Progenitor cell of endocrine pancreas (in vitro differentiated cells): Measurements from ENCODE around the gene MON2. TPM values are rescaled to one million over a fixed set of nuclear protein-coding genes. Genes with fewer than 3 reads are reported as not detected.

Source experiments
- DNase-seq: peaks from one replicate; pipeline ENCODE4 v3.0.0; 2021; ENCODE audit warnings: low spot score; ENCODE audit not compliant: unreplicated experiment
- H3K27ac Mint-ChIP-seq: 2 replicates; pipeline ENCODE4 v1.8.0; 2021; ENCODE audit warnings: mild to moderate bottlenecking, moderate library complexity, mixed read lengths
- H3K27me3 Mint-ChIP-seq: 2 replicates; pipeline ENCODE4 v1.8.0; 2021; ENCODE audit warnings: mixed read lengths
- H3K36me3 Mint-ChIP-seq: 2 replicates; pipeline ENCODE4 v1.8.0; 2022; ENCODE audit warnings: mixed read lengths; ENCODE audit not compliant: insufficient read depth
- H3K4me1 Mint-ChIP-seq: 2 replicates; pipeline ENCODE4 v1.8.0; 2021; ENCODE audit warnings: low read depth, mixed read lengths
- H3K4me3 Mint-ChIP-seq: 2 replicates; pipeline ENCODE4 v1.8.0; 2021; ENCODE audit warnings: low read depth, mild to moderate bottlenecking, moderate library complexity, mixed read lengths
- H3K9me3 Mint-ChIP-seq: 2 replicates; pipeline ENCODE4 v1.8.0; 2021; ENCODE audit warnings: low read depth, mixed read lengths
- long read RNA-seq: library from polyadenylated mRNA; unstranded; transcript quantifications from one replicate; pipeline ENCODE4 v2.0.0, GENCODE V29; 2020
- total RNA-seq: library from RNA; stranded (reverse); gene quantifications from 2 replicates; pipeline ENCODE4 v1.2.1, GENCODE V29; 2021
- TF ChIP-seq, protein P1 (sequence below): fragments of 200-600 bp; sonication (generic); IDR thresholded peaks from one replicate; pipeline ENCODE4 v1.5.0; 2021; ENCODE audit warnings: antibody characterized with exemption, mild to moderate bottlenecking; ENCODE audit not compliant: unreplicated experiment

Gene MON2, protein sequence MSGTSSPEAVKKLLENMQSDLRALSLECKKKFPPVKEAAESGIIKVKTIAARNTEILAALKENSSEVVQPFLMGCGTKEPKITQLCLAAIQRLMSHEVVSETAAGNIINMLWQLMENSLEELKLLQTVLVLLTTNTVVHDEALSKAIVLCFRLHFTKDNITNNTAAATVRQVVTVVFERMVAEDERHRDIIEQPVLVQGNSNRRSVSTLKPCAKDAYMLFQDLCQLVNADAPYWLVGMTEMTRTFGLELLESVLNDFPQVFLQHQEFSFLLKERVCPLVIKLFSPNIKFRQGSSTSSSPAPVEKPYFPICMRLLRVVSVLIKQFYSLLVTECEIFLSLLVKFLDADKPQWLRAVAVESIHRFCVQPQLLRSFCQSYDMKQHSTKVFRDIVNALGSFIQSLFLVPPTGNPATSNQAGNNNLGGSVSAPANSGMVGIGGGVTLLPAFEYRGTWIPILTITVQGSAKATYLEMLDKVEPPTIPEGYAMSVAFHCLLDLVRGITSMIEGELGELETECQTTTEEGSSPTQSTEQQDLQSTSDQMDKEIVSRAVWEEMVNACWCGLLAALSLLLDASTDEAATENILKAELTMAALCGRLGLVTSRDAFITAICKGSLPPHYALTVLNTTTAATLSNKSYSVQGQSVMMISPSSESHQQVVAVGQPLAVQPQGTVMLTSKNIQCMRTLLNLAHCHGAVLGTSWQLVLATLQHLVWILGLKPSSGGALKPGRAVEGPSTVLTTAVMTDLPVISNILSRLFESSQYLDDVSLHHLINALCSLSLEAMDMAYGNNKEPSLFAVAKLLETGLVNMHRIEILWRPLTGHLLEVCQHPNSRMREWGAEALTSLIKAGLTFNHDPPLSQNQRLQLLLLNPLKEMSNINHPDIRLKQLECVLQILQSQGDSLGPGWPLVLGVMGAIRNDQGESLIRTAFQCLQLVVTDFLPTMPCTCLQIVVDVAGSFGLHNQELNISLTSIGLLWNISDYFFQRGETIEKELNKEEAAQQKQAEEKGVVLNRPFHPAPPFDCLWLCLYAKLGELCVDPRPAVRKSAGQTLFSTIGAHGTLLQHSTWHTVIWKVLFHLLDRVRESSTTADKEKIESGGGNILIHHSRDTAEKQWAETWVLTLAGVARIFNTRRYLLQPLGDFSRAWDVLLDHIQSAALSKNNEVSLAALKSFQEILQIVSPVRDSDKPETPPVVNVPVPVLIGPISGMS (N-terminal part only)
- 50.2 and 53.1 TPM in 2 replicates for total RNA-seq
- long read RNA-seq, partial matches to known transcripts = 25 of 33 reads
- long read RNA-seq, other reads (novel, unspliced or antisense) = 8 of 33 reads

GRCh38 chr12:62466594-62467491, at the start of gene MON2:
Gene MON2, plus strand, starts transcription at chr12:62466826. Its CDS starts 382 bp downstream, at chr12:62467208.
- Mint-ChIP-seq H3K4me1 (peaks cover 11% of the 10 kb centered on the region), H3K9me3 (peaks cover 9% of the 10 kb centered on the region), H3K4me3 (peak within 1 kb of the TSS; percentile 94), H3K27me3 (no peaks in the 10 kb centered on the region), H3K36me3 (peaks cover 2% of the 10 kb centered on the region), H3K27ac (peak within 1 kb of the TSS; percentile 96)
- peak; percentile 66 for DNase-seq
- TF ChIP-seq, protein P1, sequence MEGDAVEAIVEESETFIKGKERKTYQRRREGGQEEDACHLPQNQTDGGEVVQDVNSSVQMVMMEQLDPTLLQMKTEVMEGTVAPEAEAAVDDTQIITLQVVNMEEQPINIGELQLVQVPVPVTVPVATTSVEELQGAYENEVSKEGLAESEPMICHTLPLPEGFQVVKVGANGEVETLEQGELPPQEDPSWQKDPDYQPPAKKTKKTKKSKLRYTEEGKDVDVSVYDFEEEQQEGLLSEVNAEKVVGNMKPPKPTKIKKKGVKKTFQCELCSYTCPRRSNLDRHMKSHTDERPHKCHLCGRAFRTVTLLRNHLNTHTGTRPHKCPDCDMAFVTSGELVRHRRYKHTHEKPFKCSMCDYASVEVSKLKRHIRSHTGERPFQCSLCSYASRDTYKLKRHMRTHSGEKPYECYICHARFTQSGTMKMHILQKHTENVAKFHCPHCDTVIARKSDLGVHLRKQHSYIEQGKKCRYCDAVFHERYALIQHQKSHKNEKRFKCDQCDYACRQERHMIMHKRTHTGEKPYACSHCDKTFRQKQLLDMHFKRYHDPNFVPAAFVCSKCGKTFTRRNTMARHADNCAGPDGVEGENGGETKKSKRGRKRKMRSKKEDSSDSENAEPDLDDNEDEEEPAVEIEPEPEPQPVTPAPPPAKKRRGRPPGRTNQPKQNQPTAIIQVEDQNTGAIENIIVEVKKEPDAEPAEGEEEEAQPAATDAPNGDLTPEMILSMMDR = no peak

- Mint-ChIP-seq H3K36me3 (peaks cover 2% of the 10 kb centered on the region), H3K4me1 (no peaks in the 10 kb centered on the region), H3K9me3 (peaks cover 31% of the 10 kb centered on the region), H3K27me3 (peaks cover 13% of the 10 kb centered on the region), H3K27ac (no peak overlapping the region), H3K4me3 (no peak overlapping the region)
- DNase-seq = no peak
- TF ChIP-seq, protein P1 = no peak
Observed at GRCh38 chr12:62426089-62426488, 40.5 kb upstream of the MON2 start.

- TF ChIP-seq, protein P1 = no peak
- Mint-ChIP-seq H3K27me3 (peaks cover 35% of the 10 kb centered on the region), H3K27ac (no peak overlapping the region), H3K4me3 (no peak overlapping the region), H3K4me1 (no peaks in the 10 kb centered on the region), H3K9me3 (peaks cover 14% of the 10 kb centered on the region), H3K36me3 (peaks cover 1% of the 10 kb centered on the region)
- no peak for DNase-seq
Observed at GRCh38 chr12:62429457-62429856, 37.2 kb upstream of the MON2 start.

- H3K4me1 Mint-ChIP-seq = peaks cover 3% of the 10 kb centered on the region
- H3K27ac Mint-ChIP-seq = no peak overlapping the region
- H3K27me3 Mint-ChIP-seq = peaks cover 64% of the 10 kb centered on the region
- H3K36me3 Mint-ChIP-seq = no peaks in the 10 kb centered on the region
- TF ChIP-seq, protein P1 = no peak
- H3K4me3 Mint-ChIP-seq = peak overlapping the region; percentile 78
- DNase-seq = no peak
- no peaks in the 10 kb centered on the region for H3K9me3 Mint-ChIP-seq
Observed at GRCh38 chr12:62434494-62435302, 31.9 kb upstream of the MON2 start.
